SK-N-MC (cell line): ENCODE data around the gene IGFN1.

Source experiments
- DNase-seq: peaks from one replicate; pipeline ENCODE4 v3.0.0-alpha.2; 2011; ENCODE audit warnings: low read depth, low spot score
- H3K27ac ChIP-seq: fragments of 200-600 bp; sonication (generic); 2 replicates; pipeline ENCODE4 v1.5.1; 2016; ENCODE audit warnings: mixed run types
- H3K36me3 ChIP-seq: fragments of 200-600 bp; sonication (generic); 2 replicates; pipeline ENCODE4 v1.6.1; 2017; ENCODE audit warnings: antibody characterized with exemption, low read length, mixed read lengths; ENCODE audit not compliant: insufficient read depth
- H3K4me3 ChIP-seq: fragments of 200-600 bp; sonication (generic); 2 replicates; pipeline ENCODE4 v1.5.1; 2016
- H3K9ac ChIP-seq: fragments of 200-600 bp; sonication (generic); 2 replicates; pipeline ENCODE4 v1.8.0; 2017; ENCODE audit warnings: mixed run types, mixed read lengths; ENCODE audit not compliant: insufficient read length
- H3K9me3 ChIP-seq: fragments of 200-600 bp; sonication (generic); 2 replicates; pipeline ENCODE4 v1.6.1; 2017; ENCODE audit warnings: low read depth, mild to moderate bottlenecking, antibody characterized with exemption, low read length, moderate library complexity, mixed read lengths
- EZH2 ChIP-seq: fragments of 200-600 bp; sonication (generic); IDR thresholded peaks from one replicate; pipeline ENCODE4 v1.6.1; 2017; ENCODE audit warnings: antibody characterized with exemption
- FOXP2 ChIP-seq: optimal IDR thresholded peaks from 2 replicates; pipeline ENCODE3; 2011; ENCODE audit warnings: mild to moderate bottlenecking, moderate library complexity; ENCODE audit not compliant: insufficient read depth; ENCODE audit errors: extremely low read length, control extremely low read depth
- POLR2AphosphoS5 ChIP-seq: IDR thresholded peaks from 2 replicates; pipeline ENCODE4 v1.6.1; 2012; ENCODE audit warnings: mild to moderate bottlenecking, low read depth, low read length, borderline replicate concordance

The IGFN1 gene

GRCh38 chr1:201266276-201266675 is 75.7 kb downstream of the IGFN1 start:
- no peak for DNase-seq
- Histone ChIP-seq H3K9me3 (no peaks in the 10 kb centered on the region), H3K27ac (no peak overlapping the region), H3K4me3 (peak overlapping the region; percentile 20; the same call in 1 of the 2 replicates), H3K36me3 (no peaks in the 10 kb centered on the region), H3K9ac (no peak overlapping the region)
- TF ChIP-seq POLR2AphosphoS5: no peak
- TF ChIP-seq EZH2: no peak
- no peak for TF ChIP-seq FOXP2

GRCh38 chr1:201266774-201267173 is 76.2 kb downstream of the IGFN1 start:
- Histone ChIP-seq H3K9ac (peak overlapping the region; percentile 29), H3K4me3 (peak overlapping the region; percentile 20; the same call in 1 of the 2 replicates), H3K27ac (no peak overlapping the region), H3K9me3 (no peaks in the 10 kb centered on the region), H3K36me3 (no peaks in the 10 kb centered on the region)
- no peak for TF ChIP-seq POLR2AphosphoS5
- no peak for TF ChIP-seq FOXP2
- no peak for TF ChIP-seq EZH2
- DNase-seq: peak; percentile 37

DNA sequence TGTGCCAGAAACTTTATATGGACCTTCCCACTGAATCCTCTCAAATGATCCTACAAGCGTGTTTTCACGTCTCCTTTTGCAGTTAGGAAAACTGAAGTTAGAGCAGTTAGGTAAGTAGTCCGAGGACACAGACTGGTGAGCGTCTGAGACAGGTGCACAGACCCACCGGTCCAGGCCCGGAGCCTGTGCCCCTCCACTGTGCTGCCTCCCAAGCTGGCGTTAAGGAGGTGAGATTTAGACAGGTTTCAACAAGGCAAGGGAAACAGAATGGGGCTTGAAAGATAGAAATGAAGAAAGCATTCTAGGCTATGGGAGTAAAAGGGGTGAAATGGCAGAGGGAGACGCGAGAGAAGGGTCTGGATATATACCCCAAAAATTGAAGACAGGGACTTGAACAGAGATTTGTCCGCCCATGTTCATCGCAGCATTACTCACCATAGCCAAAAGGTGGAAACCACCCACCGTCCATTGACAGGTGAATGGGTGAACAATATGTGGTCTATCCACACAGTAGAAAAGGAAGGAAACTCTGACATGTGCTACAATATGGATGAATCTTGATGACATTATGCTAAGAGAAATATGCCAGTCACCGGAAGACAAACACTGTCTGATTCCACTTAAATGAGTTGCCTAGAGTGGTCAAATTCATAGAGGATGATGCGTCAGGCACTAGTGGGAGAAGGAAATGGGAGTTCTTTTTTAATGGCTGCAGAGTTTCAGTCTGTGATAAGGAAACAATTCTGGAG is 77.0 kb downstream of the IGFN1 start:
- DNase-seq: no peak
- no peak overlapping the region for H3K27ac ChIP-seq
- no peaks in the 10 kb centered on the region for H3K36me3 ChIP-seq
- H3K9me3 ChIP-seq: no peaks in the 10 kb centered on the region
- H3K4me3 ChIP-seq: no peak overlapping the region
- no peak overlapping the region for H3K9ac ChIP-seq
- TF ChIP-seq EZH2 (no peak), FOXP2 (no peak), POLR2AphosphoS5 (no peak)

DNA sequence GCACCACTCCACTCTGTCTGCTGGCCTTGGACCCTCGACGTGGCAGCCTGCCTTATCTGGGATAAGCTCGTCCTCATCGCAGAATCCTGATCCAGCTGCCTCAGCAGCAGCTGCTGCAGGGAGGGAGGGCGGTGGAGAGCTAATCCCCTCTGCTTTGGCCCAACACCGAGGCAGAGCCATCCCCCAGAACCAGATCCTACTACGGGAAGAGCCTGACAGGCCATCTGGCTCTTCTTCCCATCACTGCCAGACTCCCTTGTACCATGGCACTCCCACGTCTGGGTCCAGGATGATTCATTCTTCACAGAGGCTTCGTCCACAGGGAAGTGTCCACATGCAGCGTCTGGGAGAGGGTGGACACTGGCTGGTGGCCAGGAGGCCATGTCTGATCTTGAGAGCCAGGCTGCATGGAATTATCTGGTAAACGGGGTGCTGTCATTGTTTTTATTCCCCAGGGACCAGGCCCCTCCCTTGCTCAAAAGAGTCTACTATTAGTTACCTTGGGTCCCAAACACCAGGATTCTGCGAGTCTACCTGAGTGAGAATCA is 78.1 kb downstream of the IGFN1 start:
- Histone ChIP-seq H3K4me3 (no peak overlapping the region), H3K9ac (no peak overlapping the region), H3K9me3 (no peaks in the 10 kb centered on the region), H3K36me3 (no peaks in the 10 kb centered on the region), H3K27ac (no peak overlapping the region)
- no peak for DNase-seq
- TF ChIP-seq POLR2AphosphoS5: no peak
- TF ChIP-seq EZH2: no peak
- TF ChIP-seq FOXP2: no peak

- Histone ChIP-seq H3K27ac (no peak overlapping the region), H3K9ac (no peak overlapping the region), H3K4me3 (no peak overlapping the region), H3K9me3 (no peaks in the 10 kb centered on the region), H3K36me3 (no peaks in the 10 kb centered on the region)
- DNase-seq: no peak
- TF ChIP-seq FOXP2 (no peak), EZH2 (no peak), POLR2AphosphoS5 (no peak)
Observed at GRCh38 chr1:201269281-201269680, 78.7 kb downstream of the IGFN1 start.

DNA sequence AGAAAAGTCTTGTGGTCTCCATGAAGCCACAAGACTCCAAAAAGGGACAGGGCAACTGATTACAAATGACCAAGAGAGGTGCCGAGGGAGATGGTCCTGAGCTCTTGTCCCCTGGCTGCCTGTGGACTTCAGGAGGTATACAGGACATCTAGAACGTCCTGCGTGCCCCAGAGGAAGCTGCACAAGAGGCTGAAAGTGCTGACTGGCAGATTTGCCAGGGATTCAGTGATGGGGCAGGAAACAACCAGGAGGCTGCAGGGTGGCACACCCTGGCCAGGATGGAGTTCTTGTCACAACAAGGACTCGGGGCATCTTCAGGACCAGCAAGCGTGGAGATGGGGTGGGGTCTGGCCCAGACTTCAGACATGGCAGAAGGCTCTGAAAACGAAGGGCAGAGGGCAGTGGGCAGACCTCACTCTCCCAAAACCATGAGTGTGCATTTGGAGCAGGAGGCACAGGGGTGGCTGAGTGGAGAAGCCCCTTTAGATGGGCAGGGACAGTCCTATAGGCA is 79.3 kb downstream of the IGFN1 start:
- TF ChIP-seq POLR2AphosphoS5 (no peak), FOXP2 (no peak), EZH2 (no peak)
- no peak overlapping the region for H3K4me3 ChIP-seq
- no peaks in the 10 kb centered on the region for H3K9me3 ChIP-seq
- no peak overlapping the region for H3K27ac ChIP-seq
- H3K36me3 ChIP-seq: no peaks in the 10 kb centered on the region
- no peak overlapping the region for H3K9ac ChIP-seq
- no peak for DNase-seq

DNA sequence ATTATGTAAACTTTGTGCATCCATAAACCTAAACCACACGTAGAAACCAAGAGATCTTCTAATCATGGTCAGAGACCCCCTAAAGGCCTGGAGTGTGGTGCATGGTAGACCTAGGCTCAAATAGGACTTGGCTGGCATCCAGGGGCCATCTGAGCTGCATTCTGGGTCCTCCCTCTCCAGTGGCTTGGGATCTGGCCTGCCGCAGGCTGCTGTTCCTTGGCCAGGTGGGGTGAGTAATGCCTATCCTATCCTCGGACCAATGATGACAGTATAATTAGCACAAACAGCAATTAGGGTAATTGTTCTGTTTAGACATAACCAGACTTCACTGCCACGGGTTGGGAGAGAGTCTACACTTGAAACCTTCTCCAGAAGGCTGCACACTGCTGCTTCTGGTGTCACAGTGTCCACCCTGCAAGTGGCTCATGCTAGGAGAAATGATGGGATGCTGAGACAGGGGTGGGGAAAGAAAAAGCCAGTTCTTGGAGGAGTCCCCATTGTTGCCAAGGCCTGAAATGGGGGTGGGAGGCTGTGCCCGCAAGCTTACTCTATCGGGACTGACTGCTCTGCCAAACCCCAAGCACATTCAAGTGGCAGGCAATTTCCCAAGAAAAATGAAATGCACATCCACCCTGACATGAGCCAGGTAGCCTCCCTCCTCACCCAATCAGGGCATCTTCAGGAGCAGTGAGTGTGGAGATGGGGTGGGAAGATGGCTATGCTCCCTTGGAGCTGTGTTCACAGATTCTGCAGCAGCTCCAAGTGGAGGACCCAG is 80.2 kb downstream of the IGFN1 start:
- Histone ChIP-seq H3K36me3 (no peaks in the 10 kb centered on the region), H3K27ac (no peak overlapping the region), H3K9me3 (no peaks in the 10 kb centered on the region), H3K4me3 (no peak overlapping the region), H3K9ac (no peak overlapping the region)
- no peak for DNase-seq
- TF ChIP-seq EZH2 (no peak), POLR2AphosphoS5 (no peak), FOXP2 (no peak)

DNA sequence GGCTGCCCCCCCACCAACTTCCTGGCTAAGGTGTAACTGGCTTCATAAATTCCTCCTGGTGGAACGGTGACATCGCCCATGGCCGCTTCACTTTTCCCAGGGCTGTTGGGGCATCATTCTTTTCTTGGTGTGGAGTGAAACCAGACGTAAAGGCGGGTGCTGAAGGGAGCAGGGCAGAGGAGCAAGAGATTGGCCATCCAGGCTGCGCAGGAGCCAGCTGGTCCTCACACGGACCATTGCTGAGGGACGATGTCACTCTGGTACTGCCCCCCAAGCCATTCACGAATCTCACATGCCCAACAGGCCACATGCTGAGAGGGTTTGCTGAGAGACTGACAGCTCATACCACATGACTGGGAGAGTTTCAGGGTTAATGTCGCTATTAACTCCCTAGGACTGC is 82.2 kb downstream of the IGFN1 start:
- H3K4me3 ChIP-seq: no peak overlapping the region
- TF ChIP-seq POLR2AphosphoS5 (no peak), EZH2 (no peak), FOXP2 (no peak)
- H3K36me3 ChIP-seq: no peaks in the 10 kb centered on the region
- no peak for DNase-seq
- no peak overlapping the region for H3K9ac ChIP-seq
- no peaks in the 10 kb centered on the region for H3K9me3 ChIP-seq
- H3K27ac ChIP-seq: no peak overlapping the region
